ENCODE data around the gene DMKN. TPM values are rescaled to one million over a fixed set of nuclear protein-coding genes. Genes with fewer than 3 reads are reported as not detected.
A peak's percentile ranks its signal among the peaks of the same experiment; 100 is the strongest.
"Not testable (repeated sequence)": the region's sequence is repeated elsewhere in the genome, so short reads cannot be mapped to it uniquely, and the experiment has no call there.

DMKN gene
- total RNA-seq, 2 donors from 2014 or later, result 430 to 451 TPM

- H3K27ac ChIP-seq (ENCODE audit: low read depth, low read length), result no peak overlapping the region
- H3K36me3 Mint-ChIP-seq (ENCODE audit: low read depth), result no peaks in the 10 kb centered on the region
- no peak overlapping the region for H3K27ac Mint-ChIP-seq
- H3K4me3 Mint-ChIP-seq, result no peak overlapping the region
- DNase-seq, result peak; percentile 87
- no peaks in the 10 kb centered on the region for H3K36me3 ChIP-seq (ENCODE audit: control insufficient read depth, insufficient read depth, low read length)
- H3K4me1 Mint-ChIP-seq, result peaks cover 49% of the 10 kb centered on the region
- no peak overlapping the region for H3K9ac ChIP-seq (ENCODE audit: extremely low read depth, low read length, poor library complexity, severe bottlenecking)
- no peaks in the 10 kb centered on the region for H3K27me3 ChIP-seq (ENCODE audit: control insufficient read depth, insufficient read depth, low read length, poor library complexity, severe bottlenecking)
- H3K27me3 Mint-ChIP-seq (ENCODE audit: insufficient read depth), result no peaks in the 10 kb centered on the region
- no peak overlapping the region for H3K4me3 ChIP-seq (ENCODE audit: low read length)
- H3K9me3 ChIP-seq (ENCODE audit: control insufficient read depth, low read length), result no peaks in the 10 kb centered on the region
- 57 to 71% methylated on average over 1 to 2 of the region's 2 CpGs for WGBS, 2 experiments (ENCODE audit: insufficient coverage in 1 of 2, insufficient read length in 1 of 2)
- peaks cover 16% of the 10 kb centered on the region for H3K4me1 ChIP-seq (ENCODE audit: control insufficient read depth, insufficient read depth, low read length)
- H3K9me3 Mint-ChIP-seq, result no peaks in the 10 kb centered on the region
- TF ChIP-seq CTCF (conservative IDR thresholded peaks at IDR 0.05), result peak; percentile 80
These were observed 44.8 kb downstream of the DMKN start for GRCh38 chr19:35468637-35469036.

- no peaks in the 10 kb centered on the region for H3K9me3 ChIP-seq (ENCODE audit: control insufficient read depth, low read length)
- 88 to 95% methylated on average over 1 of the region's 1 CpG for WGBS, 2 experiments (ENCODE audit: insufficient coverage in 1 of 2, insufficient read length in 1 of 2)
- no peak overlapping the region for H3K9ac ChIP-seq (ENCODE audit: extremely low read depth, low read length, poor library complexity, severe bottlenecking)
- DNase-seq, result no peak
- no peaks in the 10 kb centered on the region for H3K27me3 ChIP-seq (ENCODE audit: control insufficient read depth, insufficient read depth, low read length, poor library complexity, severe bottlenecking)
- Mint-ChIP-seq H3K27ac (no peak overlapping the region), H3K9me3 (no peaks in the 10 kb centered on the region), H3K36me3 (ENCODE audit: low read depth) (no peaks in the 10 kb centered on the region), H3K4me3 (no peak overlapping the region), H3K4me1 (peaks cover 33% of the 10 kb centered on the region), H3K27me3 (ENCODE audit: insufficient read depth) (no peaks in the 10 kb centered on the region)
- H3K4me1 ChIP-seq (ENCODE audit: control insufficient read depth, insufficient read depth, low read length), result peaks cover 11% of the 10 kb centered on the region
- no peak overlapping the region for H3K4me3 ChIP-seq (ENCODE audit: low read length)
- no peak for TF ChIP-seq CTCF (conservative IDR thresholded peaks at IDR 0.05)
- no peaks in the 10 kb centered on the region for H3K36me3 ChIP-seq (ENCODE audit: control insufficient read depth, insufficient read depth, low read length)
- no peak overlapping the region for H3K27ac ChIP-seq (ENCODE audit: low read depth, low read length)
These were observed 47.2 kb downstream of the DMKN start for GRCh38 chr19:35466259-35466658.

- not testable (repeated sequence) for H3K27me3 ChIP-seq (ENCODE audit: control insufficient read depth, insufficient read depth, low read length, poor library complexity, severe bottlenecking); H3K4me3 Mint-ChIP-seq; H3K4me1 ChIP-seq (ENCODE audit: control insufficient read depth, insufficient read depth, low read length); H3K27ac ChIP-seq (ENCODE audit: low read depth, low read length); DNase-seq; H3K27me3 Mint-ChIP-seq (ENCODE audit: insufficient read depth); H3K4me3 ChIP-seq (ENCODE audit: low read length); H3K9me3 ChIP-seq (ENCODE audit: control insufficient read depth, low read length); H3K9me3 Mint-ChIP-seq; H3K36me3 ChIP-seq (ENCODE audit: control insufficient read depth, insufficient read depth, low read length); H3K9ac ChIP-seq (ENCODE audit: extremely low read depth, low read length, poor library complexity, severe bottlenecking); H3K27ac Mint-ChIP-seq; H3K36me3 Mint-ChIP-seq (ENCODE audit: low read depth)
- 97 to 100% methylated on average over 3 to 7 of the region's 7 CpGs for WGBS, 2 experiments (ENCODE audit: insufficient coverage in 1 of 2, insufficient read length in 1 of 2)
- H3K4me1 Mint-ChIP-seq, result peaks cover 28% of the 10 kb centered on the region
These were observed 50.5 kb downstream of the DMKN start for GRCh38 chr19:35462956-35463355.

- Mint-ChIP-seq H3K36me3 (ENCODE audit: low read depth) (no peaks in the 10 kb centered on the region), H3K4me3 (no peak overlapping the region)
These were observed 50.9 kb downstream of the DMKN start for GRCh38 chr19:35462476-35462953.

GRCh38 chr19:35461788-35462187, 51.7 kb downstream of the DMKN start:
- not testable (repeated sequence) for H3K36me3 Mint-ChIP-seq (ENCODE audit: low read depth); H3K9me3 ChIP-seq (ENCODE audit: control insufficient read depth, low read length); H3K27me3 Mint-ChIP-seq (ENCODE audit: insufficient read depth); H3K4me3 ChIP-seq (ENCODE audit: low read length); H3K4me1 ChIP-seq (ENCODE audit: control insufficient read depth, insufficient read depth, low read length); H3K27ac ChIP-seq (ENCODE audit: low read depth, low read length); H3K9ac ChIP-seq (ENCODE audit: extremely low read depth, low read length, poor library complexity, severe bottlenecking); H3K36me3 ChIP-seq (ENCODE audit: control insufficient read depth, insufficient read depth, low read length); DNase-seq; H3K27ac Mint-ChIP-seq; H3K27me3 ChIP-seq (ENCODE audit: control insufficient read depth, insufficient read depth, low read length, poor library complexity, severe bottlenecking); H3K9me3 Mint-ChIP-seq; H3K4me3 Mint-ChIP-seq
- H3K4me1 Mint-ChIP-seq, result peaks cover 31% of the 10 kb centered on the region

More at GRCh38 chr19:35462476-35462953, 50.9 kb downstream of the DMKN start:
- H3K36me3 ChIP-seq (ENCODE audit: control insufficient read depth, insufficient read depth, low read length), result no peaks in the 10 kb centered on the region
- no peak for DNase-seq
- no peaks in the 10 kb centered on the region for H3K9me3 Mint-ChIP-seq
- no peaks in the 10 kb centered on the region for H3K27me3 ChIP-seq (ENCODE audit: control insufficient read depth, insufficient read depth, low read length, poor library complexity, severe bottlenecking)
- whole genome bisulfite sequencing, 2 experiments (ENCODE audit: insufficient coverage in 1 of 2, insufficient read length in 1 of 2), result 81 to 82% methylated on average over 6 of the region's 6 CpGs
- H3K9me3 ChIP-seq (ENCODE audit: control insufficient read depth, low read length), result no peaks in the 10 kb centered on the region
- H3K27ac ChIP-seq (ENCODE audit: low read depth, low read length), result no peak overlapping the region
- peaks cover 29% of the 10 kb centered on the region for H3K4me1 Mint-ChIP-seq
- peaks cover 3% of the 10 kb centered on the region for H3K4me1 ChIP-seq (ENCODE audit: control insufficient read depth, insufficient read depth, low read length)
- H3K4me3 ChIP-seq (ENCODE audit: low read length), result no peak overlapping the region
- no peak overlapping the region for H3K27ac Mint-ChIP-seq
- TF ChIP-seq CTCF (conservative IDR thresholded peaks at IDR 0.05), result no peak
- H3K9ac ChIP-seq (ENCODE audit: extremely low read depth, low read length, poor library complexity, severe bottlenecking), result no peak overlapping the region
- H3K27me3 Mint-ChIP-seq (ENCODE audit: insufficient read depth), result no peaks in the 10 kb centered on the region

Data from endodermal cell (in vitro differentiated cells).